ENCODE measurements around the gene CLNK. TPM values are rescaled to one million over a fixed set of nuclear protein-coding genes. Genes with fewer than 3 reads are reported as not detected.

CLNK gene
- polyA plus RNA-seq, 1 of the 3 experiments (the other 2 are of a cell fraction), result not detected

DNA sequence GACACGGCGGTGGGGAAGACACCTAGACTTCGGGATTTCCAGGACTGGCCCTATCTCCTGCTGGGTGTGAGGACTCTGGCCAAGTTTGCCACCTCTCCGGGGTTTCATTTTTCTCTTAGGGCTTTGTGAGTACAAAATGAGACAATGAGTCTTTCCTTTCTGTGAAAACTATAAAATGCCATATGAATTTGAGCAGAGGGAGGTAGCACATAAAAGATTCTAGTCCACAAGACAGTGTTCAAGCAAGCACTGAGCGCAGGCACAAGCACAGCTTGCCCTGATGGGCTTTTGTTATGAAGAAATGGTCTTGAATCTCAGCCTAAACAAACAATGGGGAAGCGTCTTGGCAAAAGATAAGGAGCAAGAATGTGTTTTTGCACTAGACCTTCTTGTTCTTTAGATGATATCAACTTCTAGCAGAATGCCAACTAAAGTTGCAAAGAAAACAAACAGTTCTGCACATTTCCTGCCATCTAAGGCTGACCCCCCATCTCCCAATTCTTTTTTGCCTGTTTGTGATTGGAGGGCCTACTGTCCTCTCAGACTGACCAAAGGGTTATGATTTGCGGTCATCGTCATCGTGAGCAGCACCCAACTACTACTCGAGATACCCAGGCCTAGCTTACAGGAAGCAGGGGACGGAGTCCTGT lies 154.3 kb downstream of the CLNK start:
- WGBS (ENCODE audit: low lambda C conversion rate), result 20% methylated on average over 10 of the region's 11 CpGs
- H3K9ac ChIP-seq, result no peak overlapping the region
- no peaks in the 10 kb centered on the region for H3F3A ChIP-seq (replicated peaks; ENCODE audit: insufficient read depth)
- no peak for DNase-seq
- CTCF ChIA-PET, result no interaction called here
- H2AFZ ChIP-seq (ENCODE audit: low read depth), result no peak overlapping the region
- no peaks in the 10 kb centered on the region for H3K4me1 ChIP-seq (ENCODE audit: control insufficient read depth in 1 of 2, insufficient read depth in 2 of 2, low read depth in 1 of 2, low read length in 1 of 2)
- H3K9me3 ChIP-seq, result no peaks in the 10 kb centered on the region
- TF ChIP-seq, protein P1, sequence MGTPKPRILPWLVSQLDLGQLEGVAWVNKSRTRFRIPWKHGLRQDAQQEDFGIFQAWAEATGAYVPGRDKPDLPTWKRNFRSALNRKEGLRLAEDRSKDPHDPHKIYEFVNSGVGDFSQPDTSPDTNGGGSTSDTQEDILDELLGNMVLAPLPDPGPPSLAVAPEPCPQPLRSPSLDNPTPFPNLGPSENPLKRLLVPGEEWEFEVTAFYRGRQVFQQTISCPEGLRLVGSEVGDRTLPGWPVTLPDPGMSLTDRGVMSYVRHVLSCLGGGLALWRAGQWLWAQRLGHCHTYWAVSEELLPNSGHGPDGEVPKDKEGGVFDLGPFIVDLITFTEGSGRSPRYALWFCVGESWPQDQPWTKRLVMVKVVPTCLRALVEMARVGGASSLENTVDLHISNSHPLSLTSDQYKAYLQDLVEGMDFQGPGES (IDR thresholded peaks at IDR 0.05; ENCODE audit: low read depth, low read length), result no peak
- TF ChIP-seq MXI1 (IDR thresholded peaks at IDR 0.05; ENCODE audit: low read depth, low read length), result no peak
- no peak for TF ChIP-seq NRF1 (IDR thresholded peaks at IDR 0.05; ENCODE audit: low read depth, low read length)
- no peak for TF ChIP-seq FOXM1 (IDR thresholded peaks at IDR 0.05; ENCODE audit: low read depth)
- no peaks in the 10 kb centered on the region; the same call in 1 of the 2 replicates for H3K27me3 ChIP-seq (ENCODE audit: insufficient read depth)
- H4K20me1 ChIP-seq (ENCODE audit: insufficient read depth), result no peaks in the 10 kb centered on the region
- H3K36me3 ChIP-seq (replicated peaks in 1 of 2; ENCODE audit: control insufficient read depth in 1 of 2, insufficient read depth in 2 of 2, low read length in 1 of 2), result no peaks in the 10 kb centered on the region
- no peaks in the 10 kb centered on the region for H3K79me2 ChIP-seq (ENCODE audit: insufficient read depth)
- no peak overlapping the region for H3K4me3 ChIP-seq (ENCODE audit: low read depth in 2 of 2, low read length in 1 of 2)
- POLR2A ChIA-PET, result no interaction called here
- H3K4me2 ChIP-seq, result peak overlapping the region; percentile 25; the same call in 1 of the 2 replicates
- H3K9me2 ChIP-seq, result no peaks in the 10 kb centered on the region
- H3K27ac ChIP-seq (ENCODE audit: low read depth in 2 of 2, low read length in 1 of 2), result no peak overlapping the region

DNA sequence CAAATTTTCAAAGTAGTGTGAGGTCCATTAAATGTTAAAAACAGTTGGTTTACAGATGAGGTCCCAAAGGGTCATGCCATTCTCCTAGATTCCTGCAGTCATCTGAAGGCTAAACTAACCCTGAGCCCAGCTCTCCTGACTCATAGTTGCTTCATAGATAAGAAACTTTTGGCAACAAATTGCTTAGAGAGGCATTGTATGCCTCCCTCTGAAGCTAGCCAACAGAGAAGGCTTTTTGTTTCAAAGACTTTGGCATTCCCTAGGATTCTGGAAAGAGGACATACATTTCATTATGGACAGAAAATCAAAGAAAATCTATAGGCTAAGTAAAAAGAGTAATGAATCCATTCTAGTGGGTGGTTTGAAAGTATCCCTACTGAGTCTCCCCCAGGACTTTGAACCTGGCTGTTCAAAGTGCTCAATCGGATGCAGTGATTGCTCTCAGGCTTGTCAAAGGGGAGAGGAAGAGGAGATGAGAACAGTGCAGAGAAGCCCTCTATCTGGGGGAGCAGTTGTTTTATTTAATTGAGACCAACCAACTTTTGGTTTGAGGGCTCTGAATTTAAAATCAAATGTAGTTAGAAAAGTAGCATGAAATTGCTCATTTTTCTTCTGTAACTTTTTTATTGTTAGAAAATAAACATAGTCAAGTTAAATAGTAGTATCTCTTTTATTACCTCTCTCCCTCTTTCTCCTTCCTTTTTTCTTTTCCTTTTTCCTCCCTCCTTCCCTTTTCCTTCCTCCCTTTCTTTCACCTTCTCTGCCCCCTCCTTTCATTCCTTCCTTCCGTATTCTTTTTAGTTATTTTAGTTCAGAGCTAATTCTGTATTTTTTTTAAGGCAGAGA lies 155.1 kb downstream of the CLNK start:
- no peak overlapping the region for H2AFZ ChIP-seq (ENCODE audit: low read depth)
- no peaks in the 10 kb centered on the region for H3K9me3 ChIP-seq
- no peaks in the 10 kb centered on the region for H3F3A ChIP-seq (replicated peaks; ENCODE audit: insufficient read depth)
- peak overlapping the region; percentile 25; the same call in 1 of the 2 replicates for H3K4me2 ChIP-seq
- no peaks in the 10 kb centered on the region for H3K79me2 ChIP-seq (ENCODE audit: insufficient read depth)
- no peaks in the 10 kb centered on the region for H3K36me3 ChIP-seq (replicated peaks in 1 of 2; ENCODE audit: control insufficient read depth in 1 of 2, insufficient read depth in 2 of 2, low read length in 1 of 2)
- 15% methylated on average over 2 of the region's 2 CpGs for WGBS (ENCODE audit: low lambda C conversion rate)
- H3K4me1 ChIP-seq (ENCODE audit: control insufficient read depth in 1 of 2, insufficient read depth in 2 of 2, low read depth in 1 of 2, low read length in 1 of 2), result no peaks in the 10 kb centered on the region
- no peaks in the 10 kb centered on the region for H4K20me1 ChIP-seq (ENCODE audit: insufficient read depth)
- DNase-seq, result no peak
- POLR2A ChIA-PET, result no interaction called here
- H3K27me3 ChIP-seq (ENCODE audit: insufficient read depth), result no peaks in the 10 kb centered on the region; the same call in 1 of the 2 replicates
- CTCF ChIA-PET, result interaction anchor here (1.0 to 1.1 kb wide), 3 partner anchors 8 to 372 kb away, joined by 3 to 4 read pairs (median 4); no protein-coding TSS in a partner anchor
- TF ChIP-seq RFX5 (IDR thresholded peaks at IDR 0.05; ENCODE audit: low read length), result no peak
- no peak for TF ChIP-seq TAF1 (IDR thresholded peaks at IDR 0.05; ENCODE audit: borderline replicate concordance, low read depth, low read length)
- TF ChIP-seq RAD21 (IDR thresholded peaks at IDR 0.05; ENCODE audit: low read length), result no peak
- TF ChIP-seq USF1 (IDR thresholded peaks at IDR 0.05; ENCODE audit: borderline replicate concordance, low read depth), result no peak
- no peak for TF ChIP-seq GATA2 (CRISPR knock-in tag; IDR thresholded peaks at IDR 0.05)
- TF ChIP-seq, protein P2, sequence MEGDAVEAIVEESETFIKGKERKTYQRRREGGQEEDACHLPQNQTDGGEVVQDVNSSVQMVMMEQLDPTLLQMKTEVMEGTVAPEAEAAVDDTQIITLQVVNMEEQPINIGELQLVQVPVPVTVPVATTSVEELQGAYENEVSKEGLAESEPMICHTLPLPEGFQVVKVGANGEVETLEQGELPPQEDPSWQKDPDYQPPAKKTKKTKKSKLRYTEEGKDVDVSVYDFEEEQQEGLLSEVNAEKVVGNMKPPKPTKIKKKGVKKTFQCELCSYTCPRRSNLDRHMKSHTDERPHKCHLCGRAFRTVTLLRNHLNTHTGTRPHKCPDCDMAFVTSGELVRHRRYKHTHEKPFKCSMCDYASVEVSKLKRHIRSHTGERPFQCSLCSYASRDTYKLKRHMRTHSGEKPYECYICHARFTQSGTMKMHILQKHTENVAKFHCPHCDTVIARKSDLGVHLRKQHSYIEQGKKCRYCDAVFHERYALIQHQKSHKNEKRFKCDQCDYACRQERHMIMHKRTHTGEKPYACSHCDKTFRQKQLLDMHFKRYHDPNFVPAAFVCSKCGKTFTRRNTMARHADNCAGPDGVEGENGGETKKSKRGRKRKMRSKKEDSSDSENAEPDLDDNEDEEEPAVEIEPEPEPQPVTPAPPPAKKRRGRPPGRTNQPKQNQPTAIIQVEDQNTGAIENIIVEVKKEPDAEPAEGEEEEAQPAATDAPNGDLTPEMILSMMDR (IDR thresholded peaks at IDR 0.05), result no peak
- TF ChIP-seq, protein P3, sequence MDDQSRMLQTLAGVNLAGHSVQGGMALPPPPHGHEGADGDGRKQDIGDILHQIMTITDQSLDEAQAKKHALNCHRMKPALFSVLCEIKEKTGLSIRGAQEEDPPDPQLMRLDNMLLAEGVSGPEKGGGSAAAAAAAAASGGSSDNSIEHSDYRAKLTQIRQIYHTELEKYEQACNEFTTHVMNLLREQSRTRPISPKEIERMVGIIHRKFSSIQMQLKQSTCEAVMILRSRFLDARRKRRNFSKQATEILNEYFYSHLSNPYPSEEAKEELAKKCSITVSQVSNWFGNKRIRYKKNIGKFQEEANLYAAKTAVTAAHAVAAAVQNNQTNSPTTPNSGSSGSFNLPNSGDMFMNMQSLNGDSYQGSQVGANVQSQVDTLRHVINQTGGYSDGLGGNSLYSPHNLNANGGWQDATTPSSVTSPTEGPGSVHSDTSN (IDR thresholded peaks at IDR 0.05), result no peak
- no peak for TF ChIP-seq FOXM1 (IDR thresholded peaks at IDR 0.05; ENCODE audit: low read depth)
- no peak for TF ChIP-seq EP300 (IDR thresholded peaks at IDR 0.05; ENCODE audit: borderline replicate concordance in 1 of 2, low read depth in 1 of 2, low read length in 1 of 2)
- no peak for TF ChIP-seq JUND (IDR thresholded peaks at IDR 0.05)
- no peak for TF ChIP-seq RCOR1 (IDR thresholded peaks at IDR 0.05; ENCODE audit: low read length)
- no peak overlapping the region for H3K4me3 ChIP-seq (ENCODE audit: low read depth in 2 of 2, low read length in 1 of 2)
- H3K9me2 ChIP-seq, result no peaks in the 10 kb centered on the region
- no peak overlapping the region for H3K27ac ChIP-seq (ENCODE audit: low read depth in 2 of 2, low read length in 1 of 2)
- no peak overlapping the region for H3K9ac ChIP-seq
